ENCODE results near the gene GEMIN5.
"Not testable (repeated sequence)": the region's sequence is repeated elsewhere in the genome, so short reads cannot be mapped to it uniquely, and the experiment has no call there.

Gene GEMIN5

GRCh38 chr5:154940772-154941620, 3.0 kb upstream of the GEMIN5 start, which contains the start of gene MRPL22:
Gene MRPL22 (plus strand): TSS chr5:154941073. CDS start chr5:154941111, 38 bp downstream.
- DNase-seq (ENCODE audit: low spot score), result peak; percentile 91

- no peak for DNase-seq (ENCODE audit: low spot score)
Measured at GRCh38 chr5:154940375-154940771, 2.4 kb upstream of the GEMIN5 start.

GRCh38 chr5:154939387-154939786, 1.4 kb upstream of the GEMIN5 start:
- not testable (repeated sequence) for DNase-seq (ENCODE audit: low spot score)

GRCh38 chr5:154937186-154937717, 759 bp downstream of the GEMIN5 start:
- no peak for DNase-seq (ENCODE audit: low spot score)

GRCh38 chr5:154934881-154935280, 3.1 kb downstream of the GEMIN5 start:
- no peak for DNase-seq (ENCODE audit: low spot score)

GRCh38 chr5:154933537-154933936, 4.5 kb downstream of the GEMIN5 start:
- no peak for DNase-seq (ENCODE audit: low spot score)

GRCh38 chr5:154923441-154924430, 14.3 kb downstream of the GEMIN5 start:
- no peak for DNase-seq (ENCODE audit: low spot score)

- no peak for DNase-seq (ENCODE audit: low spot score)
Measured at GRCh38 chr5:154917757-154918156, 20.3 kb downstream of the GEMIN5 start.

- no peak for DNase-seq (ENCODE audit: low spot score)
Measured at GRCh38 chr5:154916874-154917273, 21.1 kb downstream of the GEMIN5 start.

- DNase-seq (ENCODE audit: low spot score), result not testable (repeated sequence)
Measured at GRCh38 chr5:154905601-154906000, 32.4 kb downstream of the GEMIN5 start.

GRCh38 chr5:154901913-154902312, 36.1 kb downstream of the GEMIN5 start:
- DNase-seq (ENCODE audit: low spot score), result no peak

GRCh38 chr5:154901276-154901675, 36.7 kb downstream of the GEMIN5 start:
- DNase-seq (ENCODE audit: low spot score), result no peak

- no peak for DNase-seq (ENCODE audit: low spot score)
Measured at GRCh38 chr5:154900066-154900465, 37.9 kb downstream of the GEMIN5 start.

GRCh38 chr5:154899151-154899816, 38.7 kb downstream of the GEMIN5 start:
- no peak for DNase-seq (ENCODE audit: low spot score)

- DNase-seq (ENCODE audit: low spot score), result no peak
Measured at GRCh38 chr5:154898210-154898609, 39.8 kb downstream of the GEMIN5 start.

- no peak for DNase-seq (ENCODE audit: low spot score)
Measured at GRCh38 chr5:154896562-154897165, 41.3 kb downstream of the GEMIN5 start.

- DNase-seq (ENCODE audit: low spot score), result no peak
Measured at GRCh38 chr5:154895606-154896561, 42.1 kb downstream of the GEMIN5 start.

GRCh38 chr5:154893381-154893780, 44.6 kb downstream of the GEMIN5 start:
- DNase-seq (ENCODE audit: low spot score), result no peak

GRCh38 chr5:154892369-154892771, 45.6 kb downstream of the GEMIN5 start:
- DNase-seq (ENCODE audit: low spot score), result no peak

GRCh38 chr5:154885439-154885838, 52.6 kb downstream of the GEMIN5 start:
- no peak for DNase-seq (ENCODE audit: low spot score)
